Measurements from ENCODE around the gene PTPRN2.
"Not testable (repeated sequence)": the region's sequence is repeated elsewhere in the genome, so short reads cannot be mapped to it uniquely, and the experiment has no call there.

PTPRN2 gene

GRCh38 chr7:158386866-158387545 is 200.6 kb downstream of the PTPRN2 start:
- TF ChIP-seq CTCF (IDR thresholded peaks at IDR 0.05; ENCODE audit: borderline replicate concordance, control extremely low read depth, extremely low read depth, insufficient read depth, missing control alignments): no peak
- in situ Hi-C loops (cut with MboI; ENCODE audit: low sequenced_read_pairs, unreplicated experiment): no loop called here
- no peak for DNase-seq (ENCODE audit: low spot score)

GRCh38 chr7:158386355-158386618 is 201.3 kb downstream of the PTPRN2 start:
- DNase-seq (ENCODE audit: low spot score): no peak
- no peak for TF ChIP-seq CTCF (IDR thresholded peaks at IDR 0.05; ENCODE audit: borderline replicate concordance, control extremely low read depth, extremely low read depth, insufficient read depth, missing control alignments)
- in situ Hi-C loops (cut with MboI; ENCODE audit: low sequenced_read_pairs, unreplicated experiment): no loop called here

- DNase-seq (ENCODE audit: low spot score); in situ Hi-C loops (cut with MboI; ENCODE audit: low sequenced_read_pairs, unreplicated experiment): not testable (repeated sequence)
These were observed 201.9 kb downstream of the PTPRN2 start for GRCh38 chr7:158385496-158386354.

- in situ Hi-C loops (cut with MboI; ENCODE audit: low sequenced_read_pairs, unreplicated experiment): no loop called here
- no peak for TF ChIP-seq CTCF (IDR thresholded peaks at IDR 0.05; ENCODE audit: borderline replicate concordance, control extremely low read depth, extremely low read depth, insufficient read depth, missing control alignments)
- no peak for DNase-seq (ENCODE audit: low spot score)
These were observed 202.9 kb downstream of the PTPRN2 start for GRCh38 chr7:158384746-158385145.

GRCh38 chr7:158383665-158384064 is 204.0 kb downstream of the PTPRN2 start:
- TF ChIP-seq CTCF (IDR thresholded peaks at IDR 0.05; ENCODE audit: borderline replicate concordance, control extremely low read depth, extremely low read depth, insufficient read depth, missing control alignments): no peak
- in situ Hi-C loops (cut with MboI; ENCODE audit: low sequenced_read_pairs, unreplicated experiment): no loop called here
- no peak for DNase-seq (ENCODE audit: low spot score)

- TF ChIP-seq CTCF (IDR thresholded peaks at IDR 0.05; ENCODE audit: borderline replicate concordance, control extremely low read depth, extremely low read depth, insufficient read depth, missing control alignments): no peak
- no peak for DNase-seq (ENCODE audit: low spot score)
- in situ Hi-C loops (cut with MboI; ENCODE audit: low sequenced_read_pairs, unreplicated experiment): no loop called here
These were observed 205.0 kb downstream of the PTPRN2 start for GRCh38 chr7:158382363-158383254.
